Endothelial cell (in vitro differentiated cells): ENCODE results near the gene ARHGAP44. TPM values are rescaled to one million over a fixed set of nuclear protein-coding genes. Genes with fewer than 3 reads are reported as not detected.

Experiments
- DNase-seq: peaks from one replicate; pipeline ENCODE4 v3.0.0; 2021; ENCODE audit warnings: low spot score
- H3K27ac Mint-ChIP-seq: one replicate; pipeline ENCODE4 v1.8.0; 2021; ENCODE audit warnings: mixed read lengths, inconsistent platforms; ENCODE audit not compliant: unreplicated experiment
- H3K27me3 Mint-ChIP-seq: one replicate; pipeline ENCODE4 v1.8.0; 2021; ENCODE audit warnings: mild to moderate bottlenecking, moderate library complexity, mixed read lengths, inconsistent platforms; ENCODE audit not compliant: unreplicated experiment
- H3K36me3 Mint-ChIP-seq: one replicate; pipeline ENCODE4 v1.8.0; 2021; ENCODE audit warnings: mild to moderate bottlenecking, low read depth, mixed read lengths, inconsistent platforms; ENCODE audit not compliant: unreplicated experiment
- H3K4me1 Mint-ChIP-seq: one replicate; pipeline ENCODE4 v1.8.0; 2021; ENCODE audit warnings: mild to moderate bottlenecking, mixed read lengths, inconsistent platforms; ENCODE audit not compliant: unreplicated experiment
- H3K4me3 Mint-ChIP-seq: one replicate; pipeline ENCODE4 v1.8.0; 2021; ENCODE audit warnings: mild to moderate bottlenecking, mixed read lengths, inconsistent platforms; ENCODE audit not compliant: unreplicated experiment
- H3K9me3 Mint-ChIP-seq: one replicate; pipeline ENCODE4 v1.8.0; 2021; ENCODE audit warnings: mixed read lengths, inconsistent platforms; ENCODE audit not compliant: unreplicated experiment
- CTCF ChIP-seq: fragments of 200-600 bp; sonication (generic); IDR thresholded peaks from one replicate; pipeline ENCODE4 v1.5.0; 2021; ENCODE audit warnings: antibody characterized with exemption; ENCODE audit not compliant: unreplicated experiment
- total RNA-seq: library from RNA; stranded (reverse); fragmentation: NEBNext Ultra II Directional; extraction: Animal tissue kit (Norgen Biotek cat#: 25700); gene quantifications from one replicate; pipeline ENCODE4 v1.2.1, GENCODE V29; 2021; ENCODE audit not compliant: unreplicated experiment

Gene ARHGAP44
- total RNA-seq, 1 donor from 2014 or later, result 11.5 TPM

- Mint-ChIP-seq H3K36me3 (peaks cover 38% of the 10 kb centered on the region), H3K27me3 (peaks cover 5% of the 10 kb centered on the region), H3K4me1 (no peaks in the 10 kb centered on the region), H3K9me3 (no peaks in the 10 kb centered on the region), H3K27ac (no peak overlapping the region), H3K4me3 (no peak overlapping the region)
- no peak for TF ChIP-seq CTCF
- no peak for DNase-seq
Measured at GRCh38 chr17:12995896-12996295, 206.6 kb downstream of the ARHGAP44 start.

- no peak for DNase-seq
- Mint-ChIP-seq H3K27me3 (peaks cover 5% of the 10 kb centered on the region), H3K27ac (no peak overlapping the region), H3K9me3 (no peaks in the 10 kb centered on the region), H3K4me1 (no peaks in the 10 kb centered on the region), H3K4me3 (no peak overlapping the region), H3K36me3 (peaks cover 37% of the 10 kb centered on the region)
- no peak for TF ChIP-seq CTCF
Measured at GRCh38 chr17:12996357-12996756, 207.1 kb downstream of the ARHGAP44 start.

- Mint-ChIP-seq H3K4me1 (no peaks in the 10 kb centered on the region), H3K4me3 (no peak overlapping the region), H3K9me3 (no peaks in the 10 kb centered on the region), H3K27me3 (peaks cover 5% of the 10 kb centered on the region), H3K27ac (no peak overlapping the region), H3K36me3 (peaks cover 35% of the 10 kb centered on the region)
- TF ChIP-seq CTCF, result no peak
- no peak for DNase-seq
Measured at GRCh38 chr17:12996941-12997340, 207.6 kb downstream of the ARHGAP44 start.

GRCh38 chr17:12998461-12998860 lies 209.2 kb downstream of the ARHGAP44 start:
- Mint-ChIP-seq H3K9me3 (no peaks in the 10 kb centered on the region), H3K27me3 (peaks cover 5% of the 10 kb centered on the region), H3K4me1 (no peaks in the 10 kb centered on the region), H3K27ac (no peak overlapping the region), H3K36me3 (peaks cover 35% of the 10 kb centered on the region), H3K4me3 (no peak overlapping the region)
- no peak for DNase-seq
- TF ChIP-seq CTCF, result no peak

- no peaks in the 10 kb centered on the region for H3K4me1 Mint-ChIP-seq
- TF ChIP-seq CTCF, result no peak
- DNase-seq, result no peak
- no peak overlapping the region for H3K27ac Mint-ChIP-seq
- H3K9me3 Mint-ChIP-seq, result no peaks in the 10 kb centered on the region
- H3K4me3 Mint-ChIP-seq, result no peak overlapping the region
- H3K36me3 Mint-ChIP-seq, result peaks cover 37% of the 10 kb centered on the region
- H3K27me3 Mint-ChIP-seq, result peaks cover 4% of the 10 kb centered on the region
Measured at GRCh38 chr17:12998874-12999273, 209.6 kb downstream of the ARHGAP44 start.
